MM.1S (cell line): ENCODE results near the gene PLIN1.

Experiments used
- DNase-seq: peaks from one replicate; pipeline ENCODE4 v3.0.0-alpha.2; 2015
- H2AFZ ChIP-seq: fragments of 300-600 bp; sonication (generic); 2 replicates; pipeline ENCODE4 v1.6.0; 2016; ENCODE audit warnings: antibody characterized with exemption, low read length
- H3F3A ChIP-seq: fragments of 300-600 bp; sonication (generic); 2 replicates; pipeline ENCODE4 v1.6.1; 2016; ENCODE audit warnings: mild to moderate bottlenecking, antibody characterized with exemption, low read length, moderate library complexity, mixed read lengths; ENCODE audit not compliant: insufficient read depth
- H3K27ac ChIP-seq: fragments of 300-600 bp; sonication (generic); 2 replicates; pipeline ENCODE4 v1.5.1; 2016; ENCODE audit warnings: mild to moderate bottlenecking, low read length
- H3K27me3 ChIP-seq: fragments of 300-600 bp; sonication (generic); replicated peaks from 2 replicates; pipeline ENCODE4 v1.6.0; 2016; ENCODE audit warnings: low read length; ENCODE audit not compliant: insufficient read depth
- H3K36me3 ChIP-seq: fragments of 300-600 bp; sonication (generic); replicated peaks from 2 replicates; pipeline ENCODE4 v1.6.1; 2016; ENCODE audit warnings: mild to moderate bottlenecking, low read length, mixed read lengths; ENCODE audit not compliant: insufficient read depth
- H3K4me1 ChIP-seq: fragments of 300-600 bp; sonication (generic); 2 replicates; pipeline ENCODE4 v1.6.1; 2016; ENCODE audit warnings: low read length, mixed read lengths
- H3K4me2 ChIP-seq: fragments of 300-600 bp; sonication (generic); 2 replicates; pipeline ENCODE4 v1.6.0; 2016; ENCODE audit warnings: low read depth, low read length
- H3K4me3 ChIP-seq: fragments of 300-600 bp; sonication (generic); 2 replicates; pipeline ENCODE4 v1.5.1; 2016; ENCODE audit warnings: low read length, mixed read lengths
- H3K79me2 ChIP-seq: fragments of 300-600 bp; sonication (generic); 2 replicates; pipeline ENCODE4 v1.6.1; 2016; ENCODE audit warnings: mixed run types, low read length, mixed read lengths
- H3K9ac ChIP-seq: fragments of 300-600 bp; sonication (generic); 2 replicates; pipeline ENCODE4 v1.6.1; 2016; ENCODE audit warnings: low read length, mixed read lengths
- H3K9me2 ChIP-seq: fragments of 300-600 bp; sonication (generic); replicated peaks from 2 replicates; pipeline ENCODE4 v1.6.1; 2016; ENCODE audit warnings: mild to moderate bottlenecking, low read length, mixed read lengths; ENCODE audit not compliant: insufficient read depth
- H3K9me3 ChIP-seq: fragments of 300-600 bp; sonication (generic); replicated peaks from 2 replicates; pipeline ENCODE4 v1.6.1; 2016; ENCODE audit warnings: mild to moderate bottlenecking, low read length, mixed read lengths; ENCODE audit not compliant: insufficient read depth
- H4K20me1 ChIP-seq: fragments of 300-600 bp; sonication (generic); 2 replicates; pipeline ENCODE4 v1.6.1; 2016; ENCODE audit warnings: mild to moderate bottlenecking, low read length, moderate library complexity, mixed read lengths; ENCODE audit not compliant: insufficient read depth
- CTCF ChIP-seq: fragments of 300-600 bp; sonication (generic); IDR thresholded peaks from 2 replicates; pipeline ENCODE4 v1.5.1; 2016; ENCODE audit warnings: antibody characterized with exemption, low read length, mixed read lengths
- EZH2 ChIP-seq: fragments of 300-600 bp; sonication (generic); optimal IDR thresholded peaks from 2 replicates; pipeline ENCODE3; 2017; ENCODE audit warnings: low read depth, mild to moderate bottlenecking, antibody characterized with exemption, low read length, mixed read lengths
- EZH2phosphoT487 ChIP-seq: fragments of 300-600 bp; sonication (generic); IDR thresholded peaks from 2 replicates; pipeline ENCODE4 v1.6.1; 2018; ENCODE audit warnings: antibody characterized with exemption, low read length

The PLIN1 gene

GRCh38 chr15:89656116-89656815 is 22.9 kb downstream of the PLIN1 start:
- Histone ChIP-seq H3K9ac (no peak overlapping the region), H3K27me3 (no peaks in the 10 kb centered on the region), H3K79me2 (no peaks in the 10 kb centered on the region), H3K9me3 (no peaks in the 10 kb centered on the region), H3K4me1 (peaks cover 13% of the 10 kb centered on the region), H3K4me3 (no peak overlapping the region), H3K4me2 (peak overlapping the region; percentile 57), H2AFZ (peak overlapping the region; percentile 49; the same call in 1 of the 2 replicates), H3K36me3 (no peaks in the 10 kb centered on the region), H3F3A (peaks cover 11% of the 10 kb centered on the region), H3K9me2 (no peaks in the 10 kb centered on the region), H4K20me1 (no peaks in the 10 kb centered on the region), H3K27ac (peak overlapping the region; percentile 19; the same call in 1 of the 2 replicates)
- peak; percentile 79 for DNase-seq
- TF ChIP-seq EZH2 (no peak), CTCF (no peak), EZH2phosphoT487 (no peak)

DNA sequence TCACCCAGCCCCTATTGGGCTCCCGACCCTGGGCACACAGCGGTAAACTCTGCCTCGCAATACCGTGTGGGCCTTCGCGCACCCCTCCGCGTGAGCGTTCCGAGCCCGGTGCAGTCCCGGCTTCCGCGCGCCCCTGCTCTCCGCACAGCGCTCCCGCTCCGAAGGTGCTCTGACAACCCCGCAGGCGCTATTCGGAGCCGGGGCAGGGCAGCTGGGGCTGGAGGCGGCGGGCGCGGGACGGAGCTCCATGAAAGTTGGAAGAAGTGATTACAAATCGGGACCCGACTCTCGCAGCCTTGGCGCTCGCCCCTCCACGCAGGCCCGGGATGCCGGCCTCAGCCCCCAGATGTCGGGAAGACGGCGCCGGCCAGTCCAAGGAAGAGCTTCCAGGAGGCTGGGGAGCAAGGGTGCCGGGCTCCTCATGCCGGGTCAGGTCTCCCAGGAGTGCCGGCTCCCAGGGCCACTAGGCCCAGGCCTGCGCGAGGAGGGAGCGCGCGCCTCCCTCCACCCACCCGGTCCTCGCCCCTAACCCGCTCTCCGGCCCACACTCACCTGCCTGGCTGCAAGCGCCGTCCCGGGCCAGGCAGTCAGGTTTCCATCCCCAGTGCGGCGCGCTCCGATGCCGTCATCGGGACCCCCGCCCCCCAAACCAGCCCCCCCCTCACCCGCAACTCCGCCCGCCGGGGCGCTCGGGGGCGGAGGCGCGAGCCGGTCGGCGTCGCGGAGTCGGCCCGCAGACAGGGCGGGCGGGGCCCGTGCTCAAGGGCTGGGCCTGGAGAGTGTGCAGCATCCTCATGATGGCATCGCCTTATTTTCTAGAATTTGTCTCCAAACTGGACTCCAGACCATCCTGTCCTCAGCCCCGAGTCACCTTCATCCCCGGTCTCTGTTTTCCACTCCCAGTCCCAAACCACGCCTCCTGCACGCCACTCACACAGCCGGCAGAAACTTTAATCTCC is 24.0 kb downstream of the PLIN1 start, which contains the start of gene KIF7:
TSS of gene KIF7 (minus strand) at position 621 of the 959 bp plus-strand sequence. CDS start 2,537 bp downstream, outside the sequence.
- Histone ChIP-seq H3K36me3 (no peaks in the 10 kb centered on the region), H3K27ac (peak within 1 kb of the TSS; percentile 19; the same call in 1 of the 2 replicates), H3K9ac (no peak within 1 kb of the TSS), H3K9me3 (no peaks in the 10 kb centered on the region), H3K4me1 (peaks cover 13% of the 10 kb centered on the region), H3K27me3 (no peaks in the 10 kb centered on the region), H3K9me2 (no peaks in the 10 kb centered on the region), H3K79me2 (no peaks in the 10 kb centered on the region), H2AFZ (peak within 1 kb of the TSS; percentile 49), H3K4me2 (peak within 1 kb of the TSS; percentile 57), H3F3A (peaks cover 11% of the 10 kb centered on the region), H4K20me1 (no peaks in the 10 kb centered on the region), H3K4me3 (peak within 1 kb of the TSS; percentile 14; the same call in 1 of the 2 replicates)
- no peak for TF ChIP-seq EZH2phosphoT487
- no peak for TF ChIP-seq EZH2
- TF ChIP-seq CTCF, result no peak
- no peak for DNase-seq

- Histone ChIP-seq H3K79me2 (no peaks in the 10 kb centered on the region), H3K36me3 (no peaks in the 10 kb centered on the region), H3K9me3 (no peaks in the 10 kb centered on the region), H3K27ac (no peak overlapping the region), H3K9ac (no peak overlapping the region), H4K20me1 (no peaks in the 10 kb centered on the region), H3K4me1 (peaks cover 13% of the 10 kb centered on the region), H3K9me2 (no peaks in the 10 kb centered on the region), H3F3A (peaks cover 11% of the 10 kb centered on the region), H3K27me3 (no peaks in the 10 kb centered on the region), H2AFZ (no peak overlapping the region), H3K4me3 (no peak overlapping the region), H3K4me2 (no peak overlapping the region)
- TF ChIP-seq EZH2, result no peak
- no peak for TF ChIP-seq CTCF
- TF ChIP-seq EZH2phosphoT487, result no peak
- DNase-seq, result no peak
Measured at GRCh38 chr15:89654301-89654761, 24.8 kb downstream of the PLIN1 start.
